IMR-90 (cell line): Measurements from ENCODE around the gene LRP1B. TPM values are rescaled to one million over a fixed set of nuclear protein-coding genes. Genes with fewer than 3 reads are reported as not detected.

Experiments
- ATAC-seq: fragments of 200-7000 bp; cut with Tn5 transposase; 2 replicates; pipeline ENCODE4 v1.9.1; 2020; ENCODE audit warnings: low read depth, mild to moderate bottlenecking, moderate library complexity
- BruUV-seq: library from RNA; stranded (reverse); fragments of 400-500 nt; replicated peaks from 2 replicates; lab custom pipeline; 2021; lab: Mats Ljungman, UMichigan
- CTCF ChIA-PET: fragments of 300-600 bp; formaldehyde crosslinking; extraction: SDS; loops from one replicate; lab custom pipeline; 2021; ENCODE audit warnings: antibody characterized with exemption; lab: Yijun Ruan, JAX
- POLR2A ChIA-PET: fragments of 300-600 bp; sonication (Branson Sonifier 250); formaldehyde crosslinking; loops from one replicate; lab custom pipeline; 2022; ENCODE audit warnings: antibody characterized with exemption; ENCODE audit not compliant: unreplicated experiment; lab: Charles Lee
- DNase-seq: peaks from one replicate; pipeline ENCODE4 v3.0.0; 2013
- H2AFZ ChIP-seq: replicated peaks from 2 replicates; pipeline ENCODE3; 2013; ENCODE audit warnings: low read length, mild to moderate bottlenecking; ENCODE audit not compliant: poor library complexity
- H2AK5ac ChIP-seq: 2 replicates; pipeline ENCODE4 v1.6.1; 2013; ENCODE audit warnings: low read depth, low read length, inconsistent platforms
- H2AK9ac ChIP-seq: replicated peaks from 2 replicates; pipeline ENCODE3; 2013; ENCODE audit warnings: mild to moderate bottlenecking, low read depth, low read length, moderate library complexity; ENCODE audit not compliant: poor library complexity
- H2BK120ac ChIP-seq: 2 replicates; pipeline ENCODE4 v1.6.1; 2013; ENCODE audit warnings: low read depth, low read length, inconsistent platforms
- H2BK15ac ChIP-seq: 3 replicates; pipeline ENCODE4 v1.6.1; 2013; ENCODE audit warnings: low read depth, low read length, inconsistent platforms
- H2BK20ac ChIP-seq: 2 replicates; pipeline ENCODE4 v1.6.1; 2013; ENCODE audit warnings: low read depth, mild to moderate bottlenecking, inconsistent platforms, low read length, moderate library complexity
- H2BK5ac ChIP-seq: 2 replicates; pipeline ENCODE4 v1.6.1; 2013; ENCODE audit warnings: mild to moderate bottlenecking, low read depth, low read length, inconsistent platforms; ENCODE audit not compliant: poor library complexity, severe bottlenecking
- H3K14ac ChIP-seq: replicated peaks from 2 replicates; pipeline ENCODE4 v1.6.1; 2013; ENCODE audit warnings: low read depth, low read length, inconsistent platforms
- H3K18ac ChIP-seq: 2 replicates; pipeline ENCODE4 v1.6.1; 2013; ENCODE audit warnings: low read depth, low read length, control low read depth
- H3K23ac ChIP-seq: 2 replicates; pipeline ENCODE4 v1.6.1; 2013; ENCODE audit warnings: low read depth, low read length, inconsistent platforms
- H3K27ac ChIP-seq: 2 replicates; pipeline ENCODE4 v1.5.1; 2013; ENCODE audit warnings: mild to moderate bottlenecking, control low read depth, low read length; ENCODE audit not compliant: insufficient read depth
- H3K27me3 ChIP-seq: 2 replicates; pipeline ENCODE4 v1.6.1; 2013; ENCODE audit warnings: low read length; ENCODE audit not compliant: control insufficient read depth, insufficient read depth
- H3K36me3 ChIP-seq: 2 replicates; pipeline ENCODE4 v1.6.1; 2013; ENCODE audit warnings: low read length, mixed read lengths; ENCODE audit not compliant: control insufficient read depth, insufficient read depth
- H3K4ac ChIP-seq: 2 replicates; pipeline ENCODE4 v1.6.1; 2013; ENCODE audit warnings: low read depth, low read length, inconsistent platforms
- H3K4me1 ChIP-seq: 2 replicates; pipeline ENCODE4 v1.6.1; 2013; ENCODE audit warnings: low read length, mixed read lengths; ENCODE audit not compliant: control insufficient read depth, insufficient read depth
- H3K4me2 ChIP-seq: 2 replicates; pipeline ENCODE4 v1.6.1; 2013; ENCODE audit warnings: low read depth, mild to moderate bottlenecking, control low read depth, low read length, moderate library complexity
- H3K4me3 ChIP-seq: 2 replicates; pipeline ENCODE4 v1.5.1; 2013; ENCODE audit warnings: low read depth, mild to moderate bottlenecking, control low read depth, low read length, moderate library complexity; ENCODE audit not compliant: insufficient read depth
- H3K56ac ChIP-seq: 2 replicates; pipeline ENCODE4 v1.6.1; 2013; ENCODE audit warnings: low read length, inconsistent platforms; ENCODE audit not compliant: insufficient read depth; ENCODE audit errors: extremely low read depth
- H3K79me1 ChIP-seq, 2 experiments: 2 replicates each; pipeline ENCODE4 v1.6.1; 2013; ENCODE audit warnings: low read length in 2 of 2, inconsistent platforms in 1 of 2, low read depth in 1 of 2
- H3K9ac ChIP-seq: 2 replicates; pipeline ENCODE4 v1.6.1; 2013; ENCODE audit warnings: low read depth, low read length, control low read depth
- H3K9me1 ChIP-seq: 2 replicates; pipeline ENCODE4 v1.6.1; 2013; ENCODE audit warnings: low read length, inconsistent platforms; ENCODE audit not compliant: insufficient read depth
- H3K9me3 ChIP-seq: 2 replicates; pipeline ENCODE4 v1.6.1; 2013; ENCODE audit warnings: low read length; ENCODE audit not compliant: control insufficient read depth, insufficient read depth
- H4K20me1 ChIP-seq: 2 replicates; pipeline ENCODE4 v1.6.1; 2013; ENCODE audit warnings: low read length, inconsistent platforms; ENCODE audit not compliant: insufficient read depth
- H4K5ac ChIP-seq: 2 replicates; pipeline ENCODE4 v1.6.1; 2013; ENCODE audit warnings: mild to moderate bottlenecking, low read depth, low read length, control low read depth
- H4K8ac ChIP-seq, 2 experiments: 2 replicates each; pipeline ENCODE4 v1.6.1; 2013; ENCODE audit warnings: low read depth in 2 of 2, low read length in 2 of 2, control low read depth in 1 of 2, inconsistent platforms in 1 of 2
- H4K91ac ChIP-seq: 2 replicates; pipeline ENCODE4 v1.6.1; 2013; ENCODE audit warnings: low read depth, low read length, inconsistent platforms; ENCODE audit not compliant: insufficient read depth
- BHLHE40 ChIP-seq: fragments of 150-350 bp; IDR thresholded peaks from 2 replicates; pipeline ENCODE4 v1.6.1; 2016; ENCODE audit warnings: mild to moderate bottlenecking, low read depth, low read length
- CEBPB ChIP-seq: IDR thresholded peaks from 2 replicates; pipeline ENCODE4 v1.6.1; 2012; ENCODE audit warnings: low read depth, low read length, improper control_type of control experiment
- CHD1 ChIP-seq: IDR thresholded peaks from 2 replicates; pipeline ENCODE4 v1.6.1; 2012; ENCODE audit warnings: low read depth, low read length, improper control_type of control experiment
- FOS ChIP-seq: fragments of 150-350 bp; IDR thresholded peaks from 2 replicates; pipeline ENCODE4 v1.6.1; 2016; ENCODE audit warnings: low read depth, low read length
- MAFK ChIP-seq: IDR thresholded peaks from 2 replicates; pipeline ENCODE4 v1.6.1; 2012; ENCODE audit warnings: low read depth, low read length, improper control_type of control experiment
- MAZ ChIP-seq: IDR thresholded peaks from 2 replicates; pipeline ENCODE4 v1.6.1; 2012; ENCODE audit warnings: low read depth, mild to moderate bottlenecking, low read length, improper control_type of control experiment, moderate library complexity, borderline replicate concordance
- MXI1 ChIP-seq: IDR thresholded peaks from 2 replicates; pipeline ENCODE4 v1.6.1; 2012; ENCODE audit warnings: low read depth, mild to moderate bottlenecking, low read length, moderate library complexity, borderline replicate concordance
- NFE2L2 ChIP-seq: fragments of 150-350 bp; IDR thresholded peaks from 2 replicates; pipeline ENCODE4 v1.6.1; 2016; ENCODE audit warnings: low read depth, mild to moderate bottlenecking, low read length
- POLR2A ChIP-seq: IDR thresholded peaks from 2 replicates; pipeline ENCODE4 v1.6.1; 2012; ENCODE audit warnings: mild to moderate bottlenecking, low read depth, low read length
- RAD21 ChIP-seq: IDR thresholded peaks from 2 replicates; pipeline ENCODE4 v1.6.1; 2012; ENCODE audit warnings: low read length, improper control_type of control experiment
- RCOR1 ChIP-seq: IDR thresholded peaks from 2 replicates; pipeline ENCODE4 v1.6.1; 2012; ENCODE audit warnings: mild to moderate bottlenecking, low read length, improper control_type of control experiment; ENCODE audit not compliant: insufficient replicate concordance
- RFX5 ChIP-seq: IDR thresholded peaks from 2 replicates; pipeline ENCODE4 v1.8.0; 2012; ENCODE audit warnings: low read depth, mild to moderate bottlenecking, low read length, moderate library complexity
- SMC3 ChIP-seq: fragments of 150-350 bp; IDR thresholded peaks from 2 replicates; pipeline ENCODE4 v1.6.1; 2016; ENCODE audit warnings: low read depth, mild to moderate bottlenecking, antibody characterized with exemption, low read length, moderate library complexity
- WGBS, 2 experiments: methylation state at CpG; one replicate each; pipeline versions ENCODE4 v1.1.5 to v1.1.7; 2013; ENCODE audit warnings: missing lambda C conversion rate in 2 of 2; ENCODE audit not compliant: insufficient read length in 1 of 2; ENCODE audit errors: extremely low coverage in 2 of 2; 5-methylcytosine and 5-hydroxymethylcytosine counted together
- dilution Hi-C: fragments of 300-500 bp; cut with HindIII; formaldehyde crosslinking; loops from one replicate; pipeline ENCODE4 v1.14.3; 2018; ENCODE audit warnings: low sequenced_read_pairs; ENCODE audit not compliant: unreplicated experiment
- in situ Hi-C: fragments of 300-500 bp; cut with MboI; formaldehyde crosslinking; loops from 3 replicates; pipeline ENCODE4 v1.14.3; 2019; ENCODE audit warnings: low sequenced_read_pairs, inconsistent platforms, mixed read lengths
- intact Hi-C: fragments of 100-400 bp; cut with micrococcal nuclease; formaldehyde crosslinking; loops from 2 replicates; pipeline ENCODE4 v1.10.0; 2022
- polyA plus RNA-seq, 3 experiments: library from polyadenylated mRNA; depleted of rRNA; stranded (reverse); fragments of >200 nt; gene quantifications; 2 replicates each; pipeline ENCODE4 v1.2.3, GENCODE V29; 2012; ENCODE audit warnings: low replicate concordance in 1 of 3
- total RNA-seq: library from RNA; depleted of rRNA; stranded (reverse); fragments of >200 nt; gene quantifications from 2 replicates; pipeline ENCODE4 v1.2.3, GENCODE V29; 2012
- TF ChIP-seq, protein P1 (sequence below): conservative IDR thresholded peaks from 2 replicates; pipeline ENCODE4 v1.5.1; 2012; ENCODE audit warnings: mild to moderate bottlenecking, low read depth, low read length, improper control_type of control experiment
- TF ChIP-seq, protein P2 (sequence below): fragments of 150-350 bp; IDR thresholded peaks from 2 replicates; pipeline ENCODE4 v1.6.1; 2016; ENCODE audit warnings: low read depth, mild to moderate bottlenecking, low read length, moderate library complexity, borderline replicate concordance
- TF ChIP-seq, protein P3 (sequence below): fragments of 150-350 bp; IDR thresholded peaks from 2 replicates; pipeline ENCODE4 v1.6.1; 2017; ENCODE audit warnings: mild to moderate bottlenecking, antibody characterized with exemption, low read length, low read depth

The LRP1B gene
- total and polyA plus RNA-seq, 2 of the 4 experiments (the other 2 are of a cell fraction) = under 0.01 to 0.02 TPM

DNA sequence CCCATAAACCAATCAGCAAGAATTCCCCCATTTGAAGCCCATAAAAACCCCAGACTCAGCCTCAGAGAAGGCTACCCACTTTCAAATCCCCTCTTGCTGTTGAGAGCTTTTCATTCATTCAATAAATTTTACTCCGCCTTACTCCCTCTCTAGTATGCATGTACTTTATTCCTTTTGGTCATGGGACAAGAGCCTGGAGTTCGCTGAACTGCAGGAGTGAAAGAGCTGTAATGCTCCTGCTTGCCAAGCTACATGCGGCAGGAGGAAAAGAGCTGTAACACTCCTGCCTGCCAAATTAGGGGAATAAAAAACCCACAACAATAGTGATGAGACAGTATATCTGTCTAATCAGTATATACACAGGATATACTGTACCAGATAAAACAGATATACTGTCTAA lies 1261.7 kb downstream of the LRP1B start:
- in situ Hi-C loops (no loop called here), intact Hi-C loops (loop anchor here (10.0 kb wide), 1 partner anchor 686 kb away; no protein-coding TSS in a partner anchor), dilution Hi-C loops (no loop called here)

More for the DNA sequence above, 1261.7 kb downstream of the LRP1B start:
- Histone ChIP-seq H2BK20ac (no peak overlapping the region), H3K36me3 (no peaks in the 10 kb centered on the region), H3K4me1 (no peaks in the 10 kb centered on the region), H4K5ac (no peak overlapping the region), H3K27me3 (no peaks in the 10 kb centered on the region), H2AFZ (no peak overlapping the region), H2BK120ac (no peak overlapping the region), H4K20me1 (no peaks in the 10 kb centered on the region), H2BK15ac (no peak overlapping the region), H2BK5ac (no peak overlapping the region), H3K14ac (no peak overlapping the region), H3K18ac (no peak overlapping the region), H3K9me3 (peaks cover 5% of the 10 kb centered on the region; the same call in 1 of the 2 replicates), H3K9ac (no peak overlapping the region), H3K4ac (no peak overlapping the region), H3K79me1 (no peaks in the 10 kb centered on the region), H4K8ac (no peak overlapping the region), H3K4me2 (no peak overlapping the region), H2AK5ac (no peak overlapping the region), H4K91ac (no peak overlapping the region), H3K9me1 (no peaks in the 10 kb centered on the region), H3K56ac (no peak overlapping the region), H3K27ac (no peak overlapping the region), H3K23ac (no peak overlapping the region), H2AK9ac (no peak overlapping the region), H3K4me3 (no peak overlapping the region)
- WGBS, 2 experiments = no CpG with 5 or more reads among the region's 3 CpGs
- DNase-seq (no peak), ATAC-seq (no peak)
- ChIA-PET POLR2A (no interaction called here), CTCF (no interaction called here)
- no peak for TF ChIP-seq RAD21
- TF ChIP-seq, protein P1, sequence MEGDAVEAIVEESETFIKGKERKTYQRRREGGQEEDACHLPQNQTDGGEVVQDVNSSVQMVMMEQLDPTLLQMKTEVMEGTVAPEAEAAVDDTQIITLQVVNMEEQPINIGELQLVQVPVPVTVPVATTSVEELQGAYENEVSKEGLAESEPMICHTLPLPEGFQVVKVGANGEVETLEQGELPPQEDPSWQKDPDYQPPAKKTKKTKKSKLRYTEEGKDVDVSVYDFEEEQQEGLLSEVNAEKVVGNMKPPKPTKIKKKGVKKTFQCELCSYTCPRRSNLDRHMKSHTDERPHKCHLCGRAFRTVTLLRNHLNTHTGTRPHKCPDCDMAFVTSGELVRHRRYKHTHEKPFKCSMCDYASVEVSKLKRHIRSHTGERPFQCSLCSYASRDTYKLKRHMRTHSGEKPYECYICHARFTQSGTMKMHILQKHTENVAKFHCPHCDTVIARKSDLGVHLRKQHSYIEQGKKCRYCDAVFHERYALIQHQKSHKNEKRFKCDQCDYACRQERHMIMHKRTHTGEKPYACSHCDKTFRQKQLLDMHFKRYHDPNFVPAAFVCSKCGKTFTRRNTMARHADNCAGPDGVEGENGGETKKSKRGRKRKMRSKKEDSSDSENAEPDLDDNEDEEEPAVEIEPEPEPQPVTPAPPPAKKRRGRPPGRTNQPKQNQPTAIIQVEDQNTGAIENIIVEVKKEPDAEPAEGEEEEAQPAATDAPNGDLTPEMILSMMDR = no peak
- no peak for TF ChIP-seq CEBPB
- no peak for TF ChIP-seq BHLHE40
- TF ChIP-seq MAZ = no peak
- TF ChIP-seq FOS = no peak
- TF ChIP-seq CHD1 = no peak
- no peak for TF ChIP-seq MXI1
- TF ChIP-seq NFE2L2 = no peak
- no peak for TF ChIP-seq RFX5
- TF ChIP-seq MAFK = no peak
- TF ChIP-seq, protein P2, sequence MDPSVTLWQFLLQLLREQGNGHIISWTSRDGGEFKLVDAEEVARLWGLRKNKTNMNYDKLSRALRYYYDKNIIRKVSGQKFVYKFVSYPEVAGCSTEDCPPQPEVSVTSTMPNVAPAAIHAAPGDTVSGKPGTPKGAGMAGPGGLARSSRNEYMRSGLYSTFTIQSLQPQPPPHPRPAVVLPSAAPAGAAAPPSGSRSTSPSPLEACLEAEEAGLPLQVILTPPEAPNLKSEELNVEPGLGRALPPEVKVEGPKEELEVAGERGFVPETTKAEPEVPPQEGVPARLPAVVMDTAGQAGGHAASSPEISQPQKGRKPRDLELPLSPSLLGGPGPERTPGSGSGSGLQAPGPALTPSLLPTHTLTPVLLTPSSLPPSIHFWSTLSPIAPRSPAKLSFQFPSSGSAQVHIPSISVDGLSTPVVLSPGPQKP = no peak
- TF ChIP-seq SMC3 = no peak
- no peak for TF ChIP-seq POLR2A
- no peak for TF ChIP-seq RCOR1
- TF ChIP-seq, protein P3, sequence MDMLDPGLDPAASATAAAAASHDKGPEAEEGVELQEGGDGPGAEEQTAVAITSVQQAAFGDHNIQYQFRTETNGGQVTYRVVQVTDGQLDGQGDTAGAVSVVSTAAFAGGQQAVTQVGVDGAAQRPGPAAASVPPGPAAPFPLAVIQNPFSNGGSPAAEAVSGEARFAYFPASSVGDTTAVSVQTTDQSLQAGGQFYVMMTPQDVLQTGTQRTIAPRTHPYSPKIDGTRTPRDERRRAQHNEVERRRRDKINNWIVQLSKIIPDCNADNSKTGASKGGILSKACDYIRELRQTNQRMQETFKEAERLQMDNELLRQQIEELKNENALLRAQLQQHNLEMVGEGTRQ = no peak
- no TSS peak for BruUV-seq
